ENCODE results near the gene NBPF19. TPM values are rescaled to one million over a fixed set of nuclear protein-coding genes. Genes with fewer than 3 reads are reported as not detected.
"Not testable (repeated sequence)": the region's sequence is repeated elsewhere in the genome, so short reads cannot be mapped to it uniquely, and the experiment has no call there.

NBPF19 gene, protein sequence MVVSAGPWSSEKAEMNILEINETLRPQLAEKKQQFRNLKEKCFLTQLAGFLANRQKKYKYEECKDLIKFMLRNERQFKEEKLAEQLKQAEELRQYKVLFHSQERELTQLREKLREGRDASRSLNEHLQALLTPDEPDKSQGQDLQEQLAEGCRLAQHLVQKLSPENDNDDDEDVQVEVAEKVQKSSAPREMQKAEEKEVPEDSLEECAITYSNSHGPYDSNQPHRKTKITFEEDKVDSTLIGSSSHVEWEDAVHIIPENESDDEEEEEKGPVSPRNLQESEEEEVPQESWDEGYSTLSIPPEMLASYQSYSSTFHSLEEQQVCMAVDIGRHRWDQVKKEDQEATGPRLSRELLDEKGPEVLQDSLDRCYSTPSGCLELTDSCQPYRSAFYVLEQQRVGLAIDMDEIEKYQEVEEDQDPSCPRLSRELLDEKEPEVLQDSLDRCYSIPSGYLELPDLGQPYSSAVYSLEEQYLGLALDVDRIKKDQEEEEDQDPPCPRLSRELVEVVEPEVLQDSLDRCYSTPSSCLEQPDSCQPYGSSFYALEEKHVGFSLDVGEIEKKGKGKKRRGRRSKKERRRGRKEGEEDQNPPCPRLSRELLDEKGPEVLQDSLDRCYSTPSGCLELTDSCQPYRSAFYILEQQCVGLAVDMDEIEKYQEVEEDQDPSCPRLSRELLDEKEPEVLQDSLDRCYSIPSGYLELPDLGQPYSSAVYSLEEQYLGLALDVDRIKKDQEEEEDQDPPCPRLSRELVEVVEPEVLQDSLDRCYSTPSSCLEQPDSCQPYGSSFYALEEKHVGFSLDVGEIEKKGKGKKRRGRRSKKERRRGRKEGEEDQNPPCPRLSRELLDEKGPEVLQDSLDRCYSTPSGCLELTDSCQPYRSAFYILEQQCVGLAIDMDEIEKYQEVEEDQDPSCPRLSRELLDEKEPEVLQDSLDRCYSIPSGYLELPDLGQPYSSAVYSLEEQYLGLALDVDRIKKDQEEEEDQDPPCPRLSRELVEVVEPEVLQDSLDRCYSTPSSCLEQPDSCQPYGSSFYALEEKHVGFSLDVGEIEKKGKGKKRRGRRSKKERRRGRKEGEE (N-terminal part only)
- total RNA-seq (100 to 1,000 TPM; 147 to 156 TPM), polyA plus RNA-seq (1 to 10 TPM; 2.0 to 6.3 (median 2.2) TPM), total RNA-seq (1.5 to 11.3 (median 6.0) reads per million in 6 experiments)

- H3K4me1 Mint-ChIP-seq, H3K9me3 Mint-ChIP-seq, DNase-seq, ATAC-seq, POLR2A ChIA-PET, H3K27me3 Mint-ChIP-seq, H3K36me3 Mint-ChIP-seq, H3K4me3 Mint-ChIP-seq: not testable (repeated sequence)
- peak within 1 kb of the TSS in 3 of 10 donors; percentile 55 to 81 (median 73) for H3K27ac Mint-ChIP-seq
Observed at GRCh38 chr1:149474745-149475144, at the start of gene NBPF19. Gene NBPF19, plus strand, starts transcription at chr1:149475045. Its CDS starts 888 bp downstream, at chr1:149475933.

- H3K9me3 Mint-ChIP-seq, POLR2A ChIA-PET, H3K4me3 Mint-ChIP-seq, H3K36me3 Mint-ChIP-seq, H3K27ac Mint-ChIP-seq, H3K27me3 Mint-ChIP-seq, ATAC-seq, DNase-seq: not testable (repeated sequence)
- peaks cover 0 to 13% (median 4%) of the 10 kb centered on the region in 4 donors for H3K4me1 Mint-ChIP-seq
Observed at GRCh38 chr1:149428317-149428716, 46.5 kb upstream of the NBPF19 start.

- peak overlapping the region in 1 of 10 donors; percentile 22 for H3K27ac Mint-ChIP-seq
- H3K9me3 Mint-ChIP-seq, POLR2A ChIA-PET, H3K27me3 Mint-ChIP-seq, H3K36me3 Mint-ChIP-seq, ATAC-seq: not testable (repeated sequence)
- DNase-seq: peak in 1 of 10 donors; percentile 1
- peak overlapping the region in 5 of 10 donors; percentile 1 to 72 (median 38) for H3K4me3 Mint-ChIP-seq
- peaks cover 7 to 13% (median 10%) of the 10 kb centered on the region in 4 donors for H3K4me1 Mint-ChIP-seq
Observed at GRCh38 chr1:149445451-149445850, 29.4 kb upstream of the NBPF19 start.

- H3K27me3 Mint-ChIP-seq, H3K4me3 Mint-ChIP-seq, H3K9me3 Mint-ChIP-seq, ATAC-seq, POLR2A ChIA-PET, H3K27ac Mint-ChIP-seq, DNase-seq, H3K36me3 Mint-ChIP-seq, H3K4me1 Mint-ChIP-seq: not testable (repeated sequence)
Observed at GRCh38 chr1:149452196-149452595, 22.6 kb upstream of the NBPF19 start.

- H3K27ac Mint-ChIP-seq, H3K36me3 Mint-ChIP-seq, ATAC-seq, POLR2A ChIA-PET, H3K27me3 Mint-ChIP-seq, H3K9me3 Mint-ChIP-seq, H3K4me1 Mint-ChIP-seq, H3K4me3 Mint-ChIP-seq, DNase-seq: not testable (repeated sequence)
Observed at GRCh38 chr1:149452652-149453051, 22.2 kb upstream of the NBPF19 start.

DNA sequence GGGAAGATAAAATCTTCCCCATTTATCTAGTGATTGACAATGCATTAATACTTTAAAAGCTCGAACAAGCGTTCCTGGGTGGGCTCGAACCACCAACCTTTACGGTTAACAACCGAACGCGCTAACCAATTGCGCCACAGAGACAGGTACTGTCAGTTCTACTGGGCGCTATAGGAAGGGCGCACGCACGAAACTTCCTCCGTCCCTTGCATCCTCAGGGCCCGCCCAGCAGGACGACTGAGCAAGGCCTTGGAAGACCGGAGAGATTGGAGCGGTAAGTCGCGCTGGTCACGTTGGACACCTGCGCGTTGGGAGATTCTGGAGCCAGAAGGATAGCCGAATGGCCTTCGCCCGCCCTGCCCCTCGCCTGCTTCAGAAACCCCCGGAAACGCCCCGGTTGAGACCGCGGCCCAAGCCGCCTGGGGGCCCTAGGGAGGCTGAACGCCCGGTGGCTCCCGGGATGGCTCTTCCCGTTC, 83.5 kb downstream of the NBPF19 start:
- H3K27me3 Mint-ChIP-seq, ATAC-seq, H3K9me3 Mint-ChIP-seq, POLR2A ChIA-PET, H3K36me3 Mint-ChIP-seq: not testable (repeated sequence)
- peak overlapping the region; percentile 72 to 92 (median 88) for H3K4me3 Mint-ChIP-seq
- peak; percentile 27 to 80 (median 68) for DNase-seq
- H3K27ac Mint-ChIP-seq: peak overlapping the region; percentile 82 to 96 (median 89)
- peaks cover 0 to 16% (median 3%) of the 10 kb centered on the region in 4 donors for H3K4me1 Mint-ChIP-seq

DNA sequence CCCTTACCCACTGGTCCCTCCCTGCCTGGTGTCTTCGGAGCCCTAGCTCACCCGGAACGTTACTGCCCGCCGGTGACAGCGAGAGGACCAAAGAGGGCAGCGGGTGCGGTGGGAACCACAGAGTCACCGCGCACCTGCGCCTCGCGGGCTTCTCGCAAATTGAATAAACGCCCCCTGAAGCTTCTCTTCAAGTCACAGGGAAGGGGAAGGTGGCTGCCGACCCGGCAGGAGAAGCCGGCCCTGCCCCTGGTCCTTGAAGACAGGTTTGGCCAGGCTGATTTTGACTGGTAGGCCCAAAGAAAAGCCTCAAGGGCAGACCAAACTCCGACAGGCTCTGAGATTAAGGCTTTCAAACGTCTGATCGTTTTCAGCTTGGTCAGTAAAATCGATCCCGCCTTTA, 87.0 kb downstream of the NBPF19 start:
- H3K9me3 Mint-ChIP-seq, H3K27me3 Mint-ChIP-seq, POLR2A ChIA-PET, H3K36me3 Mint-ChIP-seq, ATAC-seq, DNase-seq: not testable (repeated sequence)
- Mint-ChIP-seq H3K27ac (peak overlapping the region in 6 of 10 donors; percentile 40 to 88 (median 72)), H3K4me1 (peaks cover 0 to 16% (median 5%) of the 10 kb centered on the region in 4 donors), H3K4me3 (peak overlapping the region in 2 of 10 donors; percentile 18 to 45)

- H3K4me3 Mint-ChIP-seq, H3K9me3 Mint-ChIP-seq, H3K36me3 Mint-ChIP-seq, DNase-seq, H3K27me3 Mint-ChIP-seq, ATAC-seq, POLR2A ChIA-PET, H3K27ac Mint-ChIP-seq: not testable (repeated sequence)
- peaks cover 0 to 12% (median 2%) of the 10 kb centered on the region in 4 donors for H3K4me1 Mint-ChIP-seq
Observed at GRCh38 chr1:149565485-149565884, 90.6 kb downstream of the NBPF19 start.

GRCh38 chr1:149572763-149573162, 97.9 kb downstream of the NBPF19 start:
- H3K27ac Mint-ChIP-seq: peak overlapping the region in 3 of 10 donors; percentile 46 to 85 (median 63)
- H3K4me3 Mint-ChIP-seq: peak overlapping the region in 4 of 10 donors; percentile 18 to 59 (median 50)

GRCh38 chr1:149585592-149585991, 110.7 kb downstream of the NBPF19 start:
- H3K36me3 Mint-ChIP-seq, H3K27me3 Mint-ChIP-seq, POLR2A ChIA-PET, H3K4me1 Mint-ChIP-seq, ATAC-seq, H3K9me3 Mint-ChIP-seq: not testable (repeated sequence)
- peak in 9 of 10 donors; percentile 39 to 87 (median 62) for DNase-seq
- H3K27ac Mint-ChIP-seq: peak overlapping the region in 7 of 10 donors; percentile 36 to 83 (median 76)
- H3K4me3 Mint-ChIP-seq: peak overlapping the region in 5 of 10 donors; percentile 16 to 68 (median 36)

More at GRCh38 chr1:149572763-149573162, 97.9 kb downstream of the NBPF19 start:
- POLR2A ChIA-PET, ATAC-seq, H3K36me3 Mint-ChIP-seq, DNase-seq, H3K27me3 Mint-ChIP-seq, H3K4me1 Mint-ChIP-seq, H3K9me3 Mint-ChIP-seq: not testable (repeated sequence)

Data from naive thymus-derived CD8-positive, alpha-beta T cell (primary cell).